Mucosa of descending colon (tissue), 3 donors: ENCODE results near the gene ZIC3. TPM values are rescaled to one million over a fixed set of nuclear protein-coding genes. Genes with fewer than 3 reads are reported as not detected.

Experiments
- ATAC-seq: fragments of 200-7000 bp; cut with Tn5 transposase; one replicate; pipeline ENCODE4 v1.9.1; 2020; ENCODE audit warnings: mild to moderate bottlenecking, moderate library complexity
- DNase-seq, 3 donors: peaks; one replicate each; pipeline ENCODE4 v3.0.0-alpha.2; 2020
- H3K36me3 ChIP-seq: fragments of 200-600 bp; one replicate; pipeline ENCODE4 v1.8.0; 2021; ENCODE audit warnings: low read depth, mild to moderate bottlenecking
- H3K4me1 ChIP-seq: fragments of 200-600 bp; one replicate; pipeline ENCODE4 v1.8.0; 2021; ENCODE audit warnings: low read depth, mild to moderate bottlenecking
- H3K4me3 ChIP-seq: fragments of 200-600 bp; one replicate; pipeline ENCODE4 v1.8.0; 2021; ENCODE audit warnings: mild to moderate bottlenecking
- H3K9me3 ChIP-seq: fragments of 200-600 bp; one replicate; pipeline ENCODE4 v1.8.0; 2021; ENCODE audit warnings: mild to moderate bottlenecking
- intact Hi-C, 2 donors: fragments of 100-400 bp; cut with DNase I in 1 of 2; cut with micrococcal nuclease in 1 of 2; formaldehyde crosslinking; loops; one replicate each; pipeline versions ENCODE4 v1.11.0 to v1.11.1; 2022; cut with DNase I, micrococcal nuclease
- total RNA-seq, 3 donors: library from RNA; stranded (reverse); fragmentation: NEBNext Ultra II Directional in 2 of 3; extraction: Animal tissue kit (Norgen Biotek cat#: 25700) in 2 of 3; gene quantifications; one replicate each; pipeline versions ENCODE4 v1.2.1 to v1.2.4, GENCODE V29; 2021 to 2023
- TF ChIP-seq, protein P1 (sequence below): fragments of 200-600 bp; IDR thresholded peaks from one replicate; pipeline ENCODE4 v1.8.0; 2022; ENCODE audit warnings: antibody characterized with exemption, mild to moderate bottlenecking
- donor health status: DM: no; HTN: no; CAD: no; lungs with moderate emphysema.
- donor health status: DM: no; HTN: no; CAD: no.
- donor health status: DM: no; HTN: yes; CAD: no.

Gene ZIC3
- total RNA-seq, 3 donors from 2014 or later = not detected

DNA sequence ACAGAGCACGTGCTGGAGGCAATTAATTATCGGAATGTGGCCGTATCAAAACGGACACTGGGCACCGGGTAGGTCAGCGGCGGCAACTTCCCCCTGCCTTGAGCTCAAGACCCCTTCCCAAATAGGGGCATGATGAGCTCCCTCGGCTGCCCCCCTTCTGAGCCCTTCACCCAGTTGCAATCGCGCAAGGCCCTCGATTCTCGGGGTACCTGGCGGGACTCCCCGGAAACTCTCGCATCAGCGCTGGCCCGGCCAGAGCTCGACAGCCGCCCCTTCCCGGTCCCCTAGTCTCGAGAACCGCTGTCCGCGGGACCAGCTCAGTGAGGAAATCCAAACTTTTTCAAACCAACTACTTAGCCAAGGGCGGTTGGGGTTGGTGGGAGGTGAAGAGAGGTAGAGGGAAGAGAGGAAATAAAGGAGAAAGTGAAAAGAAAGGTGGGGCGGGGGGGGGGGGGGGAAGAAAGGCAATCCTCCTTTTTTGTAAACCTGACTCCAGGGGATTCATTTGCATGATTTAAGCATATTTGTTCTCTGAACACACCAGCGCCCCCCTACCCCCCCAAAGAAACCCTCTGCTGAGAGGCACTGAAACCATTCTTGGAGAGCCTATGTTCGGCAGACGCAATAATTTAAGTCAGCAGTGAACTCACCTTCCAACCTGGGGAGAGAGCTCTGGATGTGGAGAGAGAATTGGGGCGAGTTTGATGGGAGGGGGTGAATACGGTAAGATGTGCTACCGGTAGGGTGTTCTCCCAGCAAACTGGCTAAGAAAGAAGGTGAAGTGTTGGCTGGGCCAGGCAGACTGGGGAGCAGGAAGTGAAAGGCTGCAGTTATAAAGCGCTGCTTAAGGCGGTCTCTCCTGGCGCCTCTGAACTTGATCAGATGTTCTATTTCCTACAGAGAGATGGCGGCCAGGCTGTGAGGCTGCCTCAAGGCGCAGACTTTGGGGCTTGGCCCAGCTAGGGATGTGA, 2.0 kb upstream of the ZIC3 start:
- Histone ChIP-seq H3K36me3 (no peaks in the 10 kb centered on the region), H3K4me3 (no peak overlapping the region), H3K4me1 (no peaks in the 10 kb centered on the region), H3K9me3 (no peaks in the 10 kb centered on the region)
- no peak for DNase-seq
- TF ChIP-seq, protein P1, sequence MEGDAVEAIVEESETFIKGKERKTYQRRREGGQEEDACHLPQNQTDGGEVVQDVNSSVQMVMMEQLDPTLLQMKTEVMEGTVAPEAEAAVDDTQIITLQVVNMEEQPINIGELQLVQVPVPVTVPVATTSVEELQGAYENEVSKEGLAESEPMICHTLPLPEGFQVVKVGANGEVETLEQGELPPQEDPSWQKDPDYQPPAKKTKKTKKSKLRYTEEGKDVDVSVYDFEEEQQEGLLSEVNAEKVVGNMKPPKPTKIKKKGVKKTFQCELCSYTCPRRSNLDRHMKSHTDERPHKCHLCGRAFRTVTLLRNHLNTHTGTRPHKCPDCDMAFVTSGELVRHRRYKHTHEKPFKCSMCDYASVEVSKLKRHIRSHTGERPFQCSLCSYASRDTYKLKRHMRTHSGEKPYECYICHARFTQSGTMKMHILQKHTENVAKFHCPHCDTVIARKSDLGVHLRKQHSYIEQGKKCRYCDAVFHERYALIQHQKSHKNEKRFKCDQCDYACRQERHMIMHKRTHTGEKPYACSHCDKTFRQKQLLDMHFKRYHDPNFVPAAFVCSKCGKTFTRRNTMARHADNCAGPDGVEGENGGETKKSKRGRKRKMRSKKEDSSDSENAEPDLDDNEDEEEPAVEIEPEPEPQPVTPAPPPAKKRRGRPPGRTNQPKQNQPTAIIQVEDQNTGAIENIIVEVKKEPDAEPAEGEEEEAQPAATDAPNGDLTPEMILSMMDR = no peak
- ATAC-seq = no peak
- intact Hi-C loops = no loop called here

DNA sequence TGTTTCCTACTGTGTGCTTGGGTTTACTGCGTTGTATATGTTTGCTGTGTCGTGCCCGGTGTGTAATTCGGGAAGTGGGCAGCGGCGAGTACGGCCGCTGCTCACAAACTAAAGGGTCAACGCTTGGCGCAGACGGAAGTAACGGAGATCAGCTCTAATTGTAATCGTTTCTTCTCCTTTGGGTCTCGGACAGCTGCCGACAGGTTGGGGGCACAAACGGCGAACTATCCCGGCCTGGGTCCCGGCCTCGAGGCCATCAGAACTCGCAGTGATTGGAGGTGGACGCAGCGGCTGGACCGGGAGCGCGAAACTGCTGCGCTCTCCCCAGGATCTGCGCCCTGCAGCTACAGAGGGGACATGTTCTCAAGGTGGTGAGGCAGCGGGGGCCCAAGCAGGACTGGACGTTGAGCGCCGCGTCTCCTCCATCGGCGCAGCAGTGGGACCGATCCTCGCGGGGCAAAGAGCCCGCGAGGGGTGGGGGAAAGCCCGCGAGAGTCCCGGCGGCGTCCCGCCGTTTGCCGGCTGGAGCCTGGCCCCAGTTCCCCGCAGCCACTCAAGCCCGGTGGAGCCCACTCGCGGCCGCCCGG, 516 bp upstream of the ZIC3 start:
- TF ChIP-seq, protein P1 = no peak
- Histone ChIP-seq H3K4me1 (no peaks in the 10 kb centered on the region), H3K4me3 (no peak overlapping the region), H3K9me3 (no peaks in the 10 kb centered on the region), H3K36me3 (no peaks in the 10 kb centered on the region)
- intact Hi-C loops = no loop called here
- DNase-seq (no peak), ATAC-seq (no peak)

DNA sequence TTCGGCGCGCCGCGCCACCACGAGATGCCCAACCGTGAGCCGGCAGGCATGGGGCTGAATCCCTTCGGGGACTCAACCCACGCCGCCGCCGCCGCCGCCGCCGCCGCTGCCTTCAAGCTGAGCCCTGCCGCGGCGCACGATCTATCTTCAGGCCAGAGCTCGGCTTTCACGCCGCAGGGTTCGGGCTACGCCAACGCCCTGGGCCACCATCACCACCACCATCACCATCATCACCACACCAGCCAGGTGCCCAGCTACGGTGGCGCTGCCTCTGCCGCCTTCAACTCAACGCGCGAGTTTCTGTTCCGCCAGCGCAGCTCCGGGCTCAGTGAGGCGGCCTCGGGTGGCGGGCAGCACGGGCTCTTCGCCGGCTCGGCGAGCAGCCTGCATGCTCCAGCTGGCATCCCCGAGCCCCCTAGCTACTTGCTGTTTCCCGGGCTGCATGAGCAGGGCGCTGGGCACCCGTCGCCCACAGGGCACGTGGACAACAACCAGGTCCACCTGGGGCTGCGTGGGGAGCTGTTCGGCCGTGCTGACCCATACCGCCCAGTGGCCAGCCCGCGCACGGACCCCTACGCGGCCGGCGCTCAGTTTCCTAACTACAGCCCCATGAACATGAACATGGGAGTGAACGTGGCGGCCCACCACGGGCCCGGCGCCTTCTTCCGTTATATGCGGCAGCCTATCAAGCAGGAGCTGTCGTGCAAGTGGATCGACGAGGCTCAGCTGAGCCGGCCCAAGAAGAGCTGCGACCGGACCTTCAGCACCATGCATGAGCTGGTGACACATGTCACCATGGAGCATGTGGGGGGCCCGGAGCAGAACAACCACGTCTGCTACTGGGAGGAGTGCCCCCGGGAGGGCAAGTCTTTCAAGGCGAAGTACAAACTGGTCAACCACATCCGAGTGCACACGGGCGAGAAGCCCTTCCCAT, 1.1 kb downstream of the ZIC3 start:
- no peak overlapping the region for H3K4me3 ChIP-seq
- ATAC-seq (no peak), DNase-seq (no peak)
- TF ChIP-seq, protein P1 = no peak
- no peaks in the 10 kb centered on the region for H3K36me3 ChIP-seq
- no peaks in the 10 kb centered on the region for H3K9me3 ChIP-seq
- no peaks in the 10 kb centered on the region for H3K4me1 ChIP-seq
- intact Hi-C loops = no loop called here

DNA sequence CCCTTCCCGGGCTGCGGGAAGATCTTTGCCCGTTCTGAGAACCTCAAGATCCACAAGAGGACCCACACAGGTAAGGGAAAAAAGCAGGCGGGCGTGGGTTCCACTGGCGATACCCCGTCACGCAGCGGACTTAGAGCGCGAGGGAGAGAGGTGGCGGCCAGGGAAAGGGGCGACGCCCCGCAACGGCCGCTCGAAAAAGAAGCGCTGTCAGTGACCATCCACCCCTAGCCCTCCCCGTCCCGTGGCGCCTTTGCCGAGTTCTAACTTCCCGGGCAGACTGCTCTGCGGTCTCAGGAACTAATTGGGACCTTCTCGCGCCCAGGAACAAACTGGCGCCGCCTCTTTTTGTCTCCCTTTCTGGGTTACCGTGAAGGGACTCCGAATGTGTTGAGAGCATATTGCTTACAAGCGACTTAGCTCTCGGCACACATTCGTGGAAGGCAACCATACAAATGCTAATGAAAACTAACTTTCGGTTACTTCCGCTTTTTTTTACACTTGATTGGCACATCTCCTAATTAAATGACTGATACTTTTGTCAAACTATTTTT, 1.8 kb downstream of the ZIC3 start:
- Histone ChIP-seq H3K4me3 (no peak overlapping the region), H3K4me1 (no peaks in the 10 kb centered on the region), H3K9me3 (no peaks in the 10 kb centered on the region), H3K36me3 (no peaks in the 10 kb centered on the region)
- TF ChIP-seq, protein P1 = no peak
- intact Hi-C loops = no loop called here
- DNase-seq = no peak
- ATAC-seq = no peak
